H1 (cell line): ENCODE data around the gene CEBPZ. TPM values are rescaled to one million over a fixed set of nuclear protein-coding genes. Genes with fewer than 3 reads are reported as not detected.

ENCODE experiments used
- ATF2 ChIP-seq: IDR thresholded peaks from 2 replicates; pipeline ENCODE4 v1.6.1; 2012; ENCODE audit warnings: low read length, inconsistent platforms
- BCL11A ChIP-seq, 2 experiments: IDR thresholded peaks; one replicate each; pipeline ENCODE4 v1.6.1; 2011; ENCODE audit warnings: low read depth in 2 of 2, low read length in 2 of 2, mild to moderate bottlenecking in 2 of 2
- CBX8 ChIP-seq: fragments of 300-800, 300-1000 bp; sonication (generic); IDR thresholded peaks from 2 replicates; pipeline ENCODE4 v1.7.1; 2016; ENCODE audit warnings: low read depth, low read length, borderline replicate concordance
- GTF2F1 ChIP-seq: IDR thresholded peaks from 2 replicates; pipeline ENCODE4 v1.6.1; 2012; ENCODE audit warnings: low read depth, low read length, improper control_type of control experiment, borderline replicate concordance
- JUND ChIP-seq: IDR thresholded peaks from 2 replicates; pipeline ENCODE4 v1.6.1; 2011; ENCODE audit warnings: mild to moderate bottlenecking, improper control_type of control experiment, low read length
- KDM4A ChIP-seq: IDR thresholded peaks from one replicate; pipeline ENCODE4 v1.7.1; 2012; ENCODE audit warnings: low read depth, mild to moderate bottlenecking, moderate library complexity, low read length, inconsistent platforms; ENCODE audit not compliant: severe bottlenecking
- PHF8 ChIP-seq: fragments of 200-600 bp; sonication (generic); conservative IDR thresholded peaks from 2 replicates; pipeline ENCODE4 v1.7.1; 2012; ENCODE audit warnings: low read depth, mild to moderate bottlenecking, inconsistent platforms, low read length, moderate library complexity
- SAP30 ChIP-seq: fragments of 300-600 bp; sonication (generic); IDR thresholded peaks from 2 replicates; pipeline ENCODE4 v1.7.1; 2012; ENCODE audit warnings: low read length, moderate library complexity, mild to moderate bottlenecking, inconsistent platforms; ENCODE audit not compliant: insufficient read depth, insufficient replicate concordance
- TAF1 ChIP-seq: IDR thresholded peaks from 2 replicates; pipeline ENCODE4 v1.6.1; 2011; ENCODE audit warnings: mild to moderate bottlenecking, low read depth, low read length
- polyA plus RNA-seq, 7 experiments: library from polyadenylated mRNA; depleted of rRNA in 3 of 7; stranded (reverse) in 5 of 7; unstranded in 2 of 7; fragments of >200 nt in 5 of 7; fragments of 200-250 nt in 2 of 7; gene quantifications; 1 replicate in 5 of 7; 2 replicates in 1 of 7; 4 replicates in 1 of 7; pipeline versions ENCODE4 v1.2.1 to v1.2.3, GENCODE V29; 2011 to 2013; ENCODE audit warnings: missing spikeins in 2 of 7, mixed read lengths in 2 of 7
- total RNA-seq: library from RNA; stranded (reverse); fragmentation: NEBNext Ultra II Directional; extraction: Animal tissue kit (Norgen Biotek cat#: 25700); gene quantifications from 2 replicates; pipeline ENCODE4 v1.2.1, GENCODE V29; 2021
- TF ChIP-seq, protein P1 (sequence below): fragments of 300-600 bp; sonication (generic); IDR thresholded peaks from 2 replicates; pipeline ENCODE4 v1.7.1; 2012; ENCODE audit warnings: low read length, moderate library complexity, mild to moderate bottlenecking, inconsistent platforms; ENCODE audit not compliant: insufficient replicate concordance

Gene CEBPZ
- total and polyA plus RNA-seq, 2 of the 8 experiments (the other 6 are each of a cell fraction or from before 2014, with no cell fraction given) = 19.1 to 201 TPM

- TF ChIP-seq, protein P1, sequence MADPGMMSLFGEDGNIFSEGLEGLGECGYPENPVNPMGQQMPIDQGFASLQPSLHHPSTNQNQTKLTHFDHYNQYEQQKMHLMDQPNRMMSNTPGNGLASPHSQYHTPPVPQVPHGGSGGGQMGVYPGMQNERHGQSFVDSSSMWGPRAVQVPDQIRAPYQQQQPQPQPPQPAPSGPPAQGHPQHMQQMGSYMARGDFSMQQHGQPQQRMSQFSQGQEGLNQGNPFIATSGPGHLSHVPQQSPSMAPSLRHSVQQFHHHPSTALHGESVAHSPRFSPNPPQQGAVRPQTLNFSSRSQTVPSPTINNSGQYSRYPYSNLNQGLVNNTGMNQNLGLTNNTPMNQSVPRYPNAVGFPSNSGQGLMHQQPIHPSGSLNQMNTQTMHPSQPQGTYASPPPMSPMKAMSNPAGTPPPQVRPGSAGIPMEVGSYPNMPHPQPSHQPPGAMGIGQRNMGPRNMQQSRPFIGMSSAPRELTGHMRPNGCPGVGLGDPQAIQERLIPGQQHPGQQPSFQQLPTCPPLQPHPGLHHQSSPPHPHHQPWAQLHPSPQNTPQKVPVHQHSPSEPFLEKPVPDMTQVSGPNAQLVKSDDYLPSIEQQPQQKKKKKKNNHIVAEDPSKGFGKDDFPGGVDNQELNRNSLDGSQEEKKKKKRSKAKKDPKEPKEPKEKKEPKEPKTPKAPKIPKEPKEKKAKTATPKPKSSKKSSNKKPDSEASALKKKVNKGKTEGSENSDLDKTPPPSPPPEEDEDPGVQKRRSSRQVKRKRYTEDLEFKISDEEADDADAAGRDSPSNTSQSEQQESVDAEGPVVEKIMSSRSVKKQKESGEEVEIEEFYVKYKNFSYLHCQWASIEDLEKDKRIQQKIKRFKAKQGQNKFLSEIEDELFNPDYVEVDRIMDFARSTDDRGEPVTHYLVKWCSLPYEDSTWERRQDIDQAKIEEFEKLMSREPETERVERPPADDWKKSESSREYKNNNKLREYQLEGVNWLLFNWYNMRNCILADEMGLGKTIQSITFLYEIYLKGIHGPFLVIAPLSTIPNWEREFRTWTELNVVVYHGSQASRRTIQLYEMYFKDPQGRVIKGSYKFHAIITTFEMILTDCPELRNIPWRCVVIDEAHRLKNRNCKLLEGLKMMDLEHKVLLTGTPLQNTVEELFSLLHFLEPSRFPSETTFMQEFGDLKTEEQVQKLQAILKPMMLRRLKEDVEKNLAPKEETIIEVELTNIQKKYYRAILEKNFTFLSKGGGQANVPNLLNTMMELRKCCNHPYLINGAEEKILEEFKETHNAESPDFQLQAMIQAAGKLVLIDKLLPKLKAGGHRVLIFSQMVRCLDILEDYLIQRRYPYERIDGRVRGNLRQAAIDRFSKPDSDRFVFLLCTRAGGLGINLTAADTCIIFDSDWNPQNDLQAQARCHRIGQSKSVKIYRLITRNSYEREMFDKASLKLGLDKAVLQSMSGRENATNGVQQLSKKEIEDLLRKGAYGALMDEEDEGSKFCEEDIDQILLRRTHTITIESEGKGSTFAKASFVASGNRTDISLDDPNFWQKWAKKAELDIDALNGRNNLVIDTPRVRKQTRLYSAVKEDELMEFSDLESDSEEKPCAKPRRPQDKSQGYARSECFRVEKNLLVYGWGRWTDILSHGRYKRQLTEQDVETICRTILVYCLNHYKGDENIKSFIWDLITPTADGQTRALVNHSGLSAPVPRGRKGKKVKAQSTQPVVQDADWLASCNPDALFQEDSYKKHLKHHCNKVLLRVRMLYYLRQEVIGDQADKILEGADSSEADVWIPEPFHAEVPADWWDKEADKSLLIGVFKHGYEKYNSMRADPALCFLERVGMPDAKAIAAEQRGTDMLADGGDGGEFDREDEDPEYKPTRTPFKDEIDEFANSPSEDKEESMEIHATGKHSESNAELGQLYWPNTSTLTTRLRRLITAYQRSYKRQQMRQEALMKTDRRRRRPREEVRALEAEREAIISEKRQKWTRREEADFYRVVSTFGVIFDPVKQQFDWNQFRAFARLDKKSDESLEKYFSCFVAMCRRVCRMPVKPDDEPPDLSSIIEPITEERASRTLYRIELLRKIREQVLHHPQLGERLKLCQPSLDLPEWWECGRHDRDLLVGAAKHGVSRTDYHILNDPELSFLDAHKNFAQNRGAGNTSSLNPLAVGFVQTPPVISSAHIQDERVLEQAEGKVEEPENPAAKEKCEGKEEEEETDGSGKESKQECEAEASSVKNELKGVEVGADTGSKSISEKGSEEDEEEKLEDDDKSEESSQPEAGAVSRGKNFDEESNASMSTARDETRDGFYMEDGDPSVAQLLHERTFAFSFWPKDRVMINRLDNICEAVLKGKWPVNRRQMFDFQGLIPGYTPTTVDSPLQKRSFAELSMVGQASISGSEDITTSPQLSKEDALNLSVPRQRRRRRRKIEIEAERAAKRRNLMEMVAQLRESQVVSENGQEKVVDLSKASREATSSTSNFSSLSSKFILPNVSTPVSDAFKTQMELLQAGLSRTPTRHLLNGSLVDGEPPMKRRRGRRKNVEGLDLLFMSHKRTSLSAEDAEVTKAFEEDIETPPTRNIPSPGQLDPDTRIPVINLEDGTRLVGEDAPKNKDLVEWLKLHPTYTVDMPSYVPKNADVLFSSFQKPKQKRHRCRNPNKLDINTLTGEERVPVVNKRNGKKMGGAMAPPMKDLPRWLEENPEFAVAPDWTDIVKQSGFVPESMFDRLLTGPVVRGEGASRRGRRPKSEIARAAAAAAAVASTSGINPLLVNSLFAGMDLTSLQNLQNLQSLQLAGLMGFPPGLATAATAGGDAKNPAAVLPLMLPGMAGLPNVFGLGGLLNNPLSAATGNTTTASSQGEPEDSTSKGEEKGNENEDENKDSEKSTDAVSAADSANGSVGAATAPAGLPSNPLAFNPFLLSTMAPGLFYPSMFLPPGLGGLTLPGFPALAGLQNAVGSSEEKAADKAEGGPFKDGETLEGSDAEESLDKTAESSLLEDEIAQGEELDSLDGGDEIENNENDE = no peak
- TF ChIP-seq SAP30 (no peak), TAF1 (no peak), JUND (no peak), GTF2F1 (no peak), KDM4A (no peak), PHF8 (no peak), ATF2 (no peak), BCL11A (IDR thresholded peaks at IDR 0.05; ENCODE audit: low read depth in 2 of 2, low read length in 2 of 2) (no peak), CBX8 (no peak)
These were observed 36.3 kb upstream of the CEBPZ start (continued) for GRCh38 chr2:37267685-37268084.
